K562 (cell line): ENCODE results near the gene FARSA. TPM values are rescaled to one million over a fixed set of nuclear protein-coding genes. Genes with fewer than 3 reads are reported as not detected.

ENCODE experiments used
- ARID3A ChIP-seq: IDR thresholded peaks from 2 replicates; pipeline ENCODE4 v1.6.1; 2012; ENCODE audit warnings: low read depth, low read length, improper control_type of control experiment, borderline replicate concordance
- CBX1 ChIP-seq: sonication (generic); IDR thresholded peaks from 2 replicates; pipeline ENCODE4 v1.6.1; 2016; ENCODE audit warnings: antibody characterized with exemption, low read depth, mild to moderate bottlenecking
- CREM ChIP-seq: IDR thresholded peaks from 2 replicates; pipeline ENCODE4 v1.6.1; 2014; ENCODE audit warnings: antibody characterized with exemption, low read depth
- DMBX1 ChIP-seq: fragments of 250-450 bp; sonication (Bioruptor Pico); IDR thresholded peaks from 2 replicates; pipeline ENCODE4 v1.8.0; 2022; ENCODE audit warnings: inconsistent platforms, mild to moderate bottlenecking, moderate library complexity, borderline replicate concordance
- ESRRA ChIP-seq: fragments of 450-650 bp; IDR thresholded peaks from 2 replicates; pipeline ENCODE4 v1.6.1; 2014; ENCODE audit warnings: low read depth, mild to moderate bottlenecking, moderate library complexity, borderline replicate concordance
- ESRRB ChIP-seq: fragments of 250-450 bp; sonication (Bioruptor Pico); IDR thresholded peaks from 2 replicates; pipeline ENCODE4 v1.5.0; 2020; ENCODE audit warnings: mild to moderate bottlenecking, moderate library complexity, borderline replicate concordance
- GATAD2A ChIP-seq: fragments of 450-650 bp; IDR thresholded peaks from 2 replicates; pipeline ENCODE4 v1.6.1; 2017
- KLF13 ChIP-seq: fragments of 450-650 bp; IDR thresholded peaks from 2 replicates; pipeline ENCODE4 v1.6.1; 2016; ENCODE audit warnings: missing genetic modification characterization, low read depth, mild to moderate bottlenecking, missing compliant biosample characterization, moderate library complexity, borderline replicate concordance
- LEF1 ChIP-seq: fragments of 450-650 bp; IDR thresholded peaks from 2 replicates; pipeline ENCODE4 v1.6.1; 2016; ENCODE audit warnings: mild to moderate bottlenecking
- NFATC3 ChIP-seq: fragments of 450-650 bp; IDR thresholded peaks from 2 replicates; pipeline ENCODE4 v1.6.1; 2017; ENCODE audit warnings: mild to moderate bottlenecking
- NR3C1 ChIP-seq: sonication (generic); formaldehyde crosslinking; IDR thresholded peaks from 2 replicates; pipeline ENCODE4 v1.8.1; 2022; ENCODE audit warnings: missing genetic modification reagents
- SAP30 ChIP-seq: fragments of 200-600 bp; sonication (generic); IDR thresholded peaks from 2 replicates; pipeline ENCODE4 v1.6.1; 2012; ENCODE audit warnings: borderline replicate concordance, low read depth, mild to moderate bottlenecking, moderate library complexity, low read length, control low read depth, inconsistent platforms; ENCODE audit not compliant: insufficient read depth, poor library complexity, severe bottlenecking
- SMARCA5 ChIP-seq: fragments of 450-650 bp; IDR thresholded peaks from 2 replicates; pipeline ENCODE4 v1.6.1; 2016
- SMC3 ChIP-seq: conservative IDR thresholded peaks from 2 replicates; pipeline ENCODE4 v1.6.1; 2011; ENCODE audit warnings: low read depth, low read length, improper control_type of control experiment; ENCODE audit not compliant: insufficient read depth
- SP2 ChIP-seq: IDR thresholded peaks from 2 replicates; pipeline ENCODE4 v1.6.1; 2011; ENCODE audit warnings: mild to moderate bottlenecking, low read depth, low read length, moderate library complexity; ENCODE audit not compliant: poor library complexity, severe bottlenecking; ENCODE audit errors: extremely low read depth
- TCFL5 ChIP-seq: fragments of 250-450 bp; sonication (Bioruptor Pico); conservative IDR thresholded peaks from 2 replicates; pipeline ENCODE4 v1.6.1; 2021; ENCODE audit warnings: mild to moderate bottlenecking, moderate library complexity, matching md5 sums
- TEAD4 ChIP-seq, 2 experiments: sonication (generic) in 1 of 2; formaldehyde crosslinking in 1 of 2; IDR thresholded peaks; 2 replicates each; pipeline versions ENCODE4 v1.6.1 to v1.8.0; 2012 to 2022; ENCODE audit warnings: borderline replicate concordance in 1 of 2, inconsistent platforms in 1 of 2, low read length in 1 of 2, mild to moderate bottlenecking in 1 of 2, missing genetic modification reagents in 1 of 2
- ZC3H11A ChIP-seq: IDR thresholded peaks from 2 replicates; pipeline ENCODE4 v1.6.1; 2012; ENCODE audit warnings: low read depth, low read length, improper control_type of control experiment
- ZNF695 ChIP-seq: fragments of 450-650 bp; formaldehyde crosslinking; IDR thresholded peaks from 2 replicates; pipeline ENCODE4 v1.4.0; 2020; ENCODE audit warnings: mild to moderate bottlenecking, moderate library complexity
- ZNF717 ChIP-seq: fragments of 250-450 bp; sonication (Bioruptor Pico); IDR thresholded peaks from 2 replicates; pipeline ENCODE4 v1.5.0; 2021
- polyA plus RNA-seq, 8 experiments: library from polyadenylated mRNA; depleted of rRNA in 4 of 8; stranded (reverse) in 5 of 8; unstranded in 3 of 8; fragments of >200 nt; fragmentation: Nextera tagmentation in 2 of 8; fragmentation: Illumina TruSeq in 1 of 8; extraction: Ambion mirVana in 2 of 8; extraction: Trizol in 1 of 8; gene quantifications; 2 replicates each; pipeline versions ENCODE4 v1.2.1 to v1.2.3, GENCODE V29; 2011 to 2014; ENCODE audit warnings: inconsistent platforms in 1 of 8, missing spikeins in 1 of 8
- total RNA-seq, 7 experiments: library from RNA; depleted of rRNA in 6 of 7; stranded (reverse); fragments of >200 nt in 6 of 7; fragmentation: Illumina TruSeq in 2 of 7; extraction: Trizol in 2 of 7; gene quantifications; 2 replicates each; pipeline versions ENCODE4 v1.2.1 to v1.2.3, GENCODE V29; 2011 to 2021; ENCODE audit warnings: low replicate concordance in 1 of 7
- TF ChIP-seq, protein P1 (sequence below): fragments of 250-450 bp; sonication (Bioruptor Pico); IDR thresholded peaks from 2 replicates; pipeline ENCODE4 v1.5.0; 2021; ENCODE audit warnings: mild to moderate bottlenecking, moderate library complexity
- TF ChIP-seq, protein P2 (sequence below): fragments of 450-650 bp; formaldehyde crosslinking; IDR thresholded peaks from 2 replicates; pipeline ENCODE4 v1.4.0; 2020; ENCODE audit warnings: mild to moderate bottlenecking, moderate library complexity

The FARSA gene
- total and polyA plus RNA-seq, 9 of the 15 experiments (the other 6 are each of a cell fraction or from before 2014, with no cell fraction given) = 25.2 to 237 (median 89.6) TPM

- TF ChIP-seq CREM (peak; percentile 83), ARID3A (peak; percentile 39; the same call in 1 of the 2 replicates), CBX1 (peak; percentile 55; the same call in 1 of the 2 replicates), NFATC3 (no peak), SMARCA5 (no peak), TEAD4 (IDR thresholded peaks at IDR 0.05; ENCODE audit: low read length) (no peak), TEAD4 (CRISPR knock-in tag; IDR thresholded peaks at IDR 0.05; ENCODE audit: borderline replicate concordance) (no peak), KLF13 (tag) (peak; percentile 43; the same call in 1 of the 2 replicates), GATAD2A (no peak), LEF1 (no peak), NR3C1 (CRISPR knock-in tag) (no peak), SAP30 (peak; percentile 90), ESRRA (peak; percentile 92), SP2 (no peak), SMC3 (no peak), TCFL5 (CRISPR knock-in tag) (no peak), DMBX1 (no peak), ESRRB (CRISPR knock-in tag) (no peak), ZNF717 (CRISPR knock-in tag) (no peak), ZC3H11A (0 out of 2 replicates have a peak, but pooled peaks have one; percentile 39), ZNF695 (CRISPR knock-in tag) (no peak)
- TF ChIP-seq, protein P1, sequence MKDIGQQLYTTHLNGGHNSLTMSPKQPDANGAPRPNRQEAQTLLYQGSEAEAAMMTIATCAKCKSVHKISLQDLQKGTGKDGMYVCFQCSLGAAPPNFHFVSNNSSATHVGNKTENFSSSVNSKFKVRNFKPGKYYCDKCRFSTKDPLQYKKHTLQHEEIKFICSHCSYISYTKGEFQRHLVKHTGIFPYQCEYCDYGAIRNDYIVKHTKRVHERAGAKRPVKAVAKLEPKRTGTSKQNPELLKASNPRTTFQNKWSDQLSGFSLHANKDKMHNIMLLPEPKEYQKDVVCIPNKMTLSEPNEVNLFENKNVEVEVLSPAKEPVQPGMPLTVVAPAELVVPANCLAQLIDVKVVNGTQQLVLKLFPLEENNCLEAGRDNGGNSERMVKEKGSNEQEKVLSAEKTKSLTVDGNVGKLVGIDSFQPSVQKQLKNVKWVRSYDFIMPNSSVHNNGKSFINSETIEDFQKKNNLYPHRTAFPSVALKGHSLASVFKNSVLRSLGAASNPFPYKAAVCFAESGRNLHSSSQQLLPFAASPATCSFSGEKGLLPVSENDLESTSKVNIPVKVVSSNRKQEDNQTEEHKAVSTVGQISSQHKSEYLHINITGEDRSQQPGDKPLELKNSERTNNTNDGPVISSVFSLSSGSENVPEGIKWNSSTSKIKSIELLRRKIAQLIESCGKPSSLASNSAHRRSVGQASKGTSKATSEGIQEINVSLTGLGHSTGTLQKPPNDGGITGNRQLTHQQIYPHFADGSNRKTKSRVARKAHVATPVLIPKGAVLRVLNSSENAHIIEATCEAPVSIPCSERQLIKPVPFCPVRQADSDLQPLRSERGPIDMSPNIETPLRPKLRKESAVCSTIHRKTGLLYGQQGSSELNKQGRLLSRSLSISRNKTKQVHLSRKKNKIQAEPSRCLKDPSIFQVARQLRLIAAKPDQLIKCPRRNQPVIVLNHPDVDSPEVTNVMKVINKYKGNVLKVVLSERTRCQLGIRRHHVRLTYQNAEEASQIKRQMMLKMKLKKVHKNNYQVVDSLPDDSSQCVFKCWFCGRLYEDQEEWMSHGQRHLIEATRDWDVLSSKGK (CRISPR knock-in tag) = no peak
- TF ChIP-seq, protein P2, sequence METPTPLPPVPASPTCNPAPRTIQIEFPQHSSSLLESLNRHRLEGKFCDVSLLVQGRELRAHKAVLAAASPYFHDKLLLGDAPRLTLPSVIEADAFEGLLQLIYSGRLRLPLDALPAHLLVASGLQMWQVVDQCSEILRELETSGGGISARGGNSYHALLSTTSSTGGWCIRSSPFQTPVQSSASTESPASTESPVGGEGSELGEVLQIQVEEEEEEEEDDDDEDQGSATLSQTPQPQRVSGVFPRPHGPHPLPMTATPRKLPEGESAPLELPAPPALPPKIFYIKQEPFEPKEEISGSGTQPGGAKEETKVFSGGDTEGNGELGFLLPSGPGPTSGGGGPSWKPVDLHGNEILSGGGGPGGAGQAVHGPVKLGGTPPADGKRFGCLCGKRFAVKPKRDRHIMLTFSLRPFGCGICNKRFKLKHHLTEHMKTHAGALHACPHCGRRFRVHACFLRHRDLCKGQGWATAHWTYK (CRISPR knock-in tag) = no peak
Observed at GRCh38 chr19:12933287-12934072, at the start of gene FARSA (continued).
